GM12892 (cell line): ENCODE data around the gene PDCD4.

ENCODE experiments used
- POLR2A ChIP-seq: IDR thresholded peaks from 2 replicates; pipeline ENCODE4 v1.6.1; 2011; ENCODE audit warnings: low read depth, low read length, control low read depth
- TAF1 ChIP-seq: IDR thresholded peaks from 2 replicates; pipeline ENCODE4 v1.6.1; 2011; ENCODE audit warnings: low read depth, mild to moderate bottlenecking, control low read depth, low read length, borderline replicate concordance

- no peak for TF ChIP-seq POLR2A
- TF ChIP-seq TAF1, result no peak
Observed at GRCh38 chr10:110840923-110841428, 30.8 kb upstream of the PDCD4 start.
